ENCODE data around the gene ACACA. TPM values are rescaled to one million over a fixed set of nuclear protein-coding genes. Genes with fewer than 3 reads are reported as not detected.
"Not testable (repeated sequence)": the region's sequence is repeated elsewhere in the genome, so short reads cannot be mapped to it uniquely, and the experiment has no call there.

ACACA gene
- total RNA-seq, 1 donor from 2014 or later: 14.3 TPM

DNA sequence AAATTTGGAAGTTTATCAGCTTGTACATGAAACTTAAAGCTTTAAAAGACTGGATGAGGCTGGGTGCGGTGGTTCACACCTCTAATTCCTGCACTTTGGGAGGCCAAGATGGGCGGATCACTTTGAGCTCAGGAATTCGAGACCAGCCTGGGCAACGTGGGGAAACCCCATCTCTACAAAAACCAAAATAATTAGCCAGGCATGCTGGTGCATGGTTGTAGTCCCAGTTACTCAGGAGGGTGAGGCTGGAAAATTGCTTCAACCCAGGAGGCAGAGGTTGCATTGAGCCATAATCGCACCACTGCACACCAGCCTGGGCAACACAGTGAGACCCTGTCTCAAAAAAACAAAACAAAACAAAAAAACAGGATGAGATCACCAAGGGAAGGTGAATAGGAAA, 248.3 kb downstream of the ACACA start:
- no peak for DNase-seq
- intact Hi-C loops (cut with micrococcal nuclease): no loop called here
- ATAC-seq: no peak

DNA sequence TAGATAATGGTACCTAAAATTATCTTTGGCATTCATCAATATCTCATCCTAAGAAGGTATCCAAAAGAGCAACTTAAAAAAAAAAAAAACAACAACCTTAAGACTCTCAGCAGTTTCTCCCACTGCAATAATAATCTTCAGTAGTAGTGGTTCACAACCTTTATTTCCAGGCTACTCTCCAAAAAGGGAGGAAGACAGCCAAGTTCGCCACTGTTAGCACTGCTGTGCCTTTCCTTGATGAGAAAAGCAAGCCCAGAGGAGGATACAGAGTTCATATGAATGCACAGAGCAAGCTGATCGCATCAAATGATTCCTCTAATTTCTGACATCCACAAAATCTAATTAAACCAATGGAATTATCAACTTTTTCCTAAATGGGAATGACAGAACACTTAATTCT, 258.5 kb downstream of the ACACA start:
- intact Hi-C loops (cut with micrococcal nuclease): no loop called here
- ATAC-seq (no peak), DNase-seq (no peak)

GRCh38 chr17:37147301-37147812, 259.3 kb downstream of the ACACA start:
- DNase-seq (no peak), ATAC-seq (no peak)
- intact Hi-C loops (cut with micrococcal nuclease): no loop called here

- DNase-seq (no peak), ATAC-seq (no peak)
- intact Hi-C loops (cut with micrococcal nuclease): no loop called here
These were observed 260.3 kb downstream of the ACACA start for GRCh38 chr17:37146086-37147064.

DNA sequence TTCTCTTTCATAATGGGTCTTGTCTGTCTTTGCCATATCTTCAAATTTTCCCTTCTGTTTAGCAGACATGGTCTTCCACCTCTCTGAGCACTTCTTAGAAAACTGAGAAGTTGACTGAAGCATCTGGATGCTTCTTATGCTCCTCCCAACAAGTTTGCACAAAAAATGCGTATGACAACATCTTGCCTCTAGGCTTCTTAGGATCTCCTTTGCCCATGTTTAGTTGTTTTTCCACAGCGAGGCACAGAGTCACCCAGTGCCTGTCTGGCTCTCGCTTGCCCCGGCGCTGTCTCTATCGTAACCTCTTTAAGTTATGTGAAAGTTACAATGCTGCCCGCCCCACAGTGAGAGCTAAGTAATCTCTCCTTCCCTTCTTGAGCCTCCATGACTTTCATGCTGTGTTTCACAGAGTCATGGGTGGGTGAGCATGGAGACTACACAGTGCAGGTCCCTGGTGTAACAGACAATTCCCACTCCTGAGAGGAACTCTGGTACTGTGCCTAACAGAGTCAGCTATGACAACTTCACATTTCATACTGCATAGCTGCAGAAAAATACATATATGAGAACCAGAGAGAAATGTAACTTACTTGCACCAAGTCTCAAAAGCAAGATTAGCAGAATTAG, 262.4 kb downstream of the ACACA start:
- intact Hi-C loops (cut with micrococcal nuclease): no loop called here
- DNase-seq: no peak
- no peak for ATAC-seq

DNA sequence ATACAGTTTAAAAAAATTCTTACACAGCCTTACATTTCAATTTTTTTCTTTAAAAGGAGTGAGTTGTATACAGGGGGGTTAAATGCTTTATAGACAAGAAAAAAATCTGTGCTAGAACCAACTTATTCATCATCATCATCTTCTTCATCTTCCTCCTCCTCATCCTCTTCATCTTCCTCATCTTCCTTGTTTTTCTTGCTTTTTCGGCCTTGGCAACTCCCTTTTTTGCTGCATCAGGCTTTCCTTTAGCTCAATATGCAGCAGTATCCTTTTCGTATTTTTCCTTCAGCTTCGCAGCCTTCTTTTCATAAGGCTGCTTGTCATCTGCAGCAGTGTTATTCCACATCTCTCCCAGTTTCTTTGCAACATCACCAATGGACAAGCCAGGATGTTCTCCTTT, 263.1 kb downstream of the ACACA start:
- DNase-seq; ATAC-seq; intact Hi-C loops (cut with micrococcal nuclease): not testable (repeated sequence)

- DNase-seq (no peak), ATAC-seq (no peak)
- intact Hi-C loops (cut with micrococcal nuclease): no loop called here
These were observed 264.2 kb downstream of the ACACA start for GRCh38 chr17:37142294-37142896.

- DNase-seq (no peak), ATAC-seq (no peak)
- intact Hi-C loops (cut with micrococcal nuclease): no loop called here
These were observed 268.0 kb downstream of the ACACA start for GRCh38 chr17:37138571-37139120.

DNA sequence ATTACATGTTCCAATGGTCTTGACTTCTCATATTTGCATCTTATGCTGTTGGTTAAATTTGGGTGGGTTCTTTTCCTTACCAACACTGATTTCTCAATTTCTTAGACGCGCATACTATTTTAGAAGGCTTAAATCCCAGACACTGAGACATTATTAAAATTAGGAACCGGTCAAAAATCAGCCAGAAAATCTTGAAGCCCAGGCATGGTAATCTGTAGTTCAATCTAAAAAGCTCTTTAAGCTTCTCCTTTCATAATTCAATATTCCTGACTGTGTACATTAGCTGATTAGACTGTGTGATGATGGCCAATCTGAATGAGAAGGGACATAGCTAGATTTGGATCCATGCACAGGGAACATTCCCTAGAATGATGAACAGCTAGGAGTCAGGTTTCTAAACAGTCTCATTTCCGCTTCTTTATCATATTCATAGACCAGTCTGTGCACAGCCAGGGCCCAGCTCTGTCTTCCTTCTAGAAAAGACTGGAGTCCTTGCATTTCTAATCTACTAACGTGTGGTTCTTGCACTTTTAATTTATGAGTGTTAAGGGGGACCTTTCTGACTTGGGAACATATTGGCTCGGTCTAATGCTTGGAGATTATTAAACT, 268.6 kb downstream of the ACACA start:
- intact Hi-C loops (cut with micrococcal nuclease): no loop called here
- DNase-seq: no peak
- no peak for ATAC-seq

DNA sequence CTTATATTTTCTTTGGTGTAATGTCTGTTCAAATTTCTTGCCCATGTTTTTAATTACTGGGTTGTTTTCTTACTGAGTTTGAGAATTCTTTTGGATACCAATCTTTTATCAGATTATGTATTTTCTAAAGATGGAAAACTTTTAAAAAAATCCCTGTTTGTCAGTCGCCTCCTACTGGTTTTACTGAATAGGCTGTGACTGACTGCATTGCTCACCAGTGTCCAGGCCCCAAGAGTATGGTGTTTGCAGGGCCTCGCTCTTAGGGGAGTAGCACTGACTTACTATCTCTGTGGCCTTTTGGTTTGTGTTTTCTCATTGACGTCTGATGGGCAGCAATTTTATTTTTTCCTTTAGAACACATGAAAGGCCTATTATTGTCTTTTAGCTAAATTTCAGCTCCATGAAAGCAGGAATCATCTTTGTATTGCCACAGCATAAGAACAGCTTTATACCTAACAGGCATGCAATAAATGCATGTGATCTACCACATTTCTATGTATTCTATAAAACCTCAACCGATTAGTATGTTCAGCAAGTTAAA, 269.5 kb downstream of the ACACA start:
- ATAC-seq (no peak), DNase-seq (no peak)
- intact Hi-C loops (cut with micrococcal nuclease): no loop called here

- intact Hi-C loops (cut with micrococcal nuclease): no loop called here
- no peak for DNase-seq
- ATAC-seq: no peak
These were observed 271.1 kb downstream of the ACACA start for GRCh38 chr17:37135576-37135975.

DNA sequence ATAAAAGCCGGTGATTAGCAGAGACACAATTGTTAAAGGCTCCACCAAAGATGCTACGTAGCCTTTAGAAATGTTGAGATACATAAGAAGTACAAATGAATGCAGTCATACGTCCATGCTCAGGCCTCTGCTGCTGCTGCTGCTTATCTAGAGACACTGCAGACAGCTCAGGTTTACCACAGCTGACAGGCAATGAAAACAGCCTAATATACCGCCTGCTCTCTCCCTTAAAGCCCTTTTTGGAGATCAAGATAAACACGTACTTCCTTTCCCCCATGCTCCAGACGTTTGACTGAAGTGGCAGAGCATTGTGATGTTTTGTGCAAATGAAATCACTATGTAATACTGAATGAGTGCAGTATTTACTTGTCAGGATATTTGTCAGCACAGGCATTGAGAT, 272.6 kb downstream of the ACACA start:
- DNase-seq (no peak), ATAC-seq (no peak)
- intact Hi-C loops (cut with micrococcal nuclease): no loop called here

- ATAC-seq: no peak
- DNase-seq: no peak
- intact Hi-C loops (cut with micrococcal nuclease): no loop called here
These were observed 273.5 kb downstream of the ACACA start for GRCh38 chr17:37133136-37133535.

DNA sequence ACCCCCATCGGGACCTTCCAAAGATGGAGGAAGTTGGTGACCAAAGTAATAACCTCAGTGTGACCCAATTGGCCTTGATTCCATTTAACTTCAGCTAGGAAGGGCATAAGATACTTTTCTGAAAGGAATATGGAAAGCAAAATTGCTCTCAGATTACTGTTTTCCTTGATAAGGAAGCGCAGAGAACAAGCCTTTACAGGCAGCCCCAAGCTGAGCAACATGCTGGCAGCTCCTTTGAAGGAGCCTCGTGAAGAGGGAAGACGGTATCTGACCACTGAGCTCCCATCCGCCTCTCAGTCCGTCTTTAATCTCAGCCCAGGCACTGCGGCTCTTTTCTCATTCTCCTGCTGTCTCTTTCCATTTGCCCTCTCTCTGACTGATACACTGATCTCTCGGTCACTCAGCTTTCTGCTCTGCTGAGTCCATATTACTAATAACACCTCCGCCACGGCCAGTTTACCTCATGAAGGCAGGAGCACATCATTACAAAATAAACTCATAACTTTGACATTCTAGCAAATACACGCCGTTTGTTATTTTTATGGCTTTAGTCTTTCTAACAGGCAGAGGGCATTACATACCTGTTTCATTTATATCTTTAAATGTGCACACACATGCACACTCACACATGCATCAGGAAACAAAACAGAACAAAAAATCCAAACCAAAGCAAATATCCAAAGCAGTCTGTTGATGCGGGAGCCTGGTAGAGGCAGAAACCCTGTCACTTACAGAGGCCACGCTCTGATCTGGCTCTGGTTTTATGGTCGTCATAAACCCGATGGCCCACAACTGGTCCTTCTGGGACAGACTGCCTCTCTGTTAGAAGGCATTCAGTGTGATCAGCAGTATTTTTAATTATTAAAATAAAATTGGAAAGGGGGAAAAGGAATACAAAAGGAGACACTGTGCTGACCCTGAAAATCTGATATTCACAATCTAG, 274.7 kb downstream of the ACACA start:
- ATAC-seq (no peak), DNase-seq (no peak)
- intact Hi-C loops (cut with micrococcal nuclease): no loop called here

DNA sequence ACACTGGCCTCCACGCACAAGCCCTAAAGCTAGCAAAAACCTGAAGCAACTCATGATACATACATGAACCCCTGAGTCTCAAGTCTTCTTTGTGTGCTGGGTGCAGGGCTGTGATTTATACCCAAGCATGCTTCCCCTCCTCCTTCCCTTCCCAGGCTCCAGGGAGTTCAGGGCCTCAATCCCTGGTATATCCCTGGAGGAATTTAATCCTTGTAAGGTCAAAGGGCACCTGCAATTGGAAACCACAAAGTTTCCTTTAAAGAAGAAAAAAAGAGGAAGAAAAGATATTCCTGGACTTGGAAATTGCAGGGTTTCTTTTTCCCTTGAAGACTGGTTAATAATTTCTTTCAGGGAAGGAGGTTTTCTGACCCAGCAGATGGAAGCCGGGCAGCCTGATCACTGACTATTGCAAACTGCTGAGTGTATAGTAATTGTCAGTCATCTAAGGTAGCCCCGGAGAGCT, 275.6 kb downstream of the ACACA start:
- ATAC-seq (no peak), DNase-seq (no peak)
- intact Hi-C loops (cut with micrococcal nuclease): no loop called here

- intact Hi-C loops (cut with micrococcal nuclease): no loop called here
- DNase-seq: no peak
- ATAC-seq: no peak
These were observed 281.8 kb downstream of the ACACA start for GRCh38 chr17:37124821-37125173.

- DNase-seq (no peak), ATAC-seq (no peak)
- intact Hi-C loops (cut with micrococcal nuclease): no loop called here
These were observed 282.5 kb downstream of the ACACA start for GRCh38 chr17:37123941-37124820.
